ENCODE measurements around the gene MAD1L1. TPM values are rescaled to one million over a fixed set of nuclear protein-coding genes. Genes with fewer than 3 reads are reported as not detected.

The MAD1L1 gene
- total RNA-seq, 2 experiments from 2014 or later, result 40.0 to 44.7 TPM

- ATAC-seq (no peak), DNase-seq (no peak)
- H3K4me1 Mint-ChIP-seq (ENCODE audit: low read depth), result peaks cover 13% of the 10 kb centered on the region
- ChIA-PET CTCF (no interaction called here), POLR2A (no interaction called here)
- no peak for TF ChIP-seq CTCF (IDR thresholded peaks at IDR 0.05)
- peaks cover 4% of the 10 kb centered on the region for H3K36me3 Mint-ChIP-seq (ENCODE audit: low read depth)
- no peak overlapping the region for H3K4me3 Mint-ChIP-seq
- H3K9me3 Mint-ChIP-seq, result no peaks in the 10 kb centered on the region
- no peak overlapping the region for H3K27ac Mint-ChIP-seq
- no peaks in the 10 kb centered on the region for H3K27me3 Mint-ChIP-seq
- intact Hi-C loops (cut with micrococcal nuclease), result no loop called here
Observed at GRCh38 chr7:2141651-2142050, 91.1 kb downstream of the MAD1L1 start.

GRCh38 chr7:2141021-2141410 lies 91.7 kb downstream of the MAD1L1 start:
- DNase-seq (no peak), ATAC-seq (no peak)
- Mint-ChIP-seq H3K4me3 (no peak overlapping the region), H3K4me1 (ENCODE audit: low read depth) (peaks cover 13% of the 10 kb centered on the region), H3K36me3 (ENCODE audit: low read depth) (peaks cover 4% of the 10 kb centered on the region), H3K27me3 (no peaks in the 10 kb centered on the region), H3K9me3 (no peaks in the 10 kb centered on the region), H3K27ac (no peak overlapping the region)
- ChIA-PET CTCF (no interaction called here), POLR2A (no interaction called here)
- intact Hi-C loops (cut with micrococcal nuclease), result no loop called here
- TF ChIP-seq CTCF (IDR thresholded peaks at IDR 0.05), result no peak

- intact Hi-C loops (cut with micrococcal nuclease), result no loop called here
- DNase-seq (no peak), ATAC-seq (no peak)
- POLR2A ChIA-PET, result interaction anchor here (0.6 kb wide), 1 partner anchor 643 kb away, joined by 3 read pairs; no protein-coding TSS in a partner anchor
- H3K9me3 Mint-ChIP-seq, result no peaks in the 10 kb centered on the region
- H3K4me1 Mint-ChIP-seq (ENCODE audit: low read depth), result peaks cover 13% of the 10 kb centered on the region
- H3K36me3 Mint-ChIP-seq (ENCODE audit: low read depth), result peaks cover 7% of the 10 kb centered on the region
- H3K27me3 Mint-ChIP-seq, result no peaks in the 10 kb centered on the region
- no peak overlapping the region for H3K4me3 Mint-ChIP-seq
- CTCF ChIA-PET, result no interaction called here
- H3K27ac Mint-ChIP-seq, result no peak overlapping the region
- no peak for TF ChIP-seq CTCF (IDR thresholded peaks at IDR 0.05)
Observed at GRCh38 chr7:2140216-2141020, 92.3 kb downstream of the MAD1L1 start.

GRCh38 chr7:2139004-2139699 lies 93.6 kb downstream of the MAD1L1 start:
- Mint-ChIP-seq H3K4me1 (ENCODE audit: low read depth) (peaks cover 13% of the 10 kb centered on the region), H3K9me3 (no peaks in the 10 kb centered on the region), H3K4me3 (peak overlapping the region; percentile 67), H3K27ac (peak overlapping the region; percentile 49), H3K36me3 (ENCODE audit: low read depth) (peaks cover 6% of the 10 kb centered on the region), H3K27me3 (no peaks in the 10 kb centered on the region)
- POLR2A ChIA-PET, result no interaction called here
- no peak for TF ChIP-seq CTCF (IDR thresholded peaks at IDR 0.05)
- intact Hi-C loops (cut with micrococcal nuclease), result no loop called here
- ATAC-seq, result no peak
- CTCF ChIA-PET, result no interaction called here
- no peak for DNase-seq

GRCh38 chr7:2138146-2138765 lies 94.5 kb downstream of the MAD1L1 start:
- no peaks in the 10 kb centered on the region for H3K27me3 Mint-ChIP-seq
- CTCF ChIA-PET, result interaction anchor here (1.0 kb wide), 1 partner anchor 39 kb away, joined by 3 read pairs; no protein-coding TSS in a partner anchor
- POLR2A ChIA-PET, result no interaction called here
- H3K4me3 Mint-ChIP-seq, result peak overlapping the region; percentile 67
- H3K36me3 Mint-ChIP-seq (ENCODE audit: low read depth), result peaks cover 6% of the 10 kb centered on the region
- no peaks in the 10 kb centered on the region for H3K9me3 Mint-ChIP-seq
- H3K4me1 Mint-ChIP-seq (ENCODE audit: low read depth), result peaks cover 13% of the 10 kb centered on the region
- no peak for TF ChIP-seq CTCF (IDR thresholded peaks at IDR 0.05)
- intact Hi-C loops (cut with micrococcal nuclease), result no loop called here
- peak overlapping the region; percentile 88 for H3K27ac Mint-ChIP-seq
- DNase-seq, result peak; percentile 88
- peak; percentile 97 for ATAC-seq

Measured in activated CD8-positive, alpha-beta T cell treated with anti-CD3 and anti-CD28 coated beads for 36 hours (primary cell).